Muscle of back (tissue), 11 donors: ENCODE data around the gene ST6GALNAC6. TPM values are rescaled to one million over a fixed set of nuclear protein-coding genes. Genes with fewer than 3 reads are reported as not detected.

Experiments
- DNase-seq, 3 donors: peaks; one replicate each; pipeline versions ENCODE4 v3.0.0 to v3.0.0-alpha.2; 2013
- polyA plus RNA-seq, 10 donors: library from polyadenylated mRNA; unstranded; fragments of 120-200 nt; gene quantifications; one replicate each; pipeline ENCODE4 v1.2.1, GENCODE V29; 2013; ENCODE audit not compliant: insufficient read length in 10 of 10

Gene ST6GALNAC6
- polyA plus RNA-seq, 10 donors = 40.4 to 58.5 (median 46.6) TPM

- DNase-seq = no peak
These were observed 36.4 kb upstream of the ST6GALNAC6 start for GRCh38 chr9:127935765-127936221.

- DNase-seq = no peak
These were observed 35.6 kb upstream of the ST6GALNAC6 start for GRCh38 chr9:127934986-127935385.

- no peak for DNase-seq
These were observed 34.8 kb upstream of the ST6GALNAC6 start for GRCh38 chr9:127934248-127934647.

- no peak for DNase-seq
These were observed 31.9 kb upstream of the ST6GALNAC6 start for GRCh38 chr9:127931092-127931881.

- peak; percentile 61 to 94 (median 86) for DNase-seq
These were observed 31.1 kb upstream of the ST6GALNAC6 start, which contains the start of gene PIP5KL1 for GRCh38 chr9:127930231-127931091. PIP5KL1 (minus strand) TSS chr9:127930777; CDS start chr9:127930752, 25 bp downstream.

- DNase-seq = no peak
These were observed 30.2 kb upstream of the ST6GALNAC6 start for GRCh38 chr9:127929625-127929979.

- no peak for DNase-seq
These were observed 29.5 kb upstream of the ST6GALNAC6 start for GRCh38 chr9:127928676-127929624.

GRCh38 chr9:127927988-127928675, 28.7 kb upstream of the ST6GALNAC6 start:
- no peak for DNase-seq

GRCh38 chr9:127927201-127927987, 28.0 kb upstream of the ST6GALNAC6 start:
- DNase-seq = no peak

GRCh38 chr9:127926906-127927200, 27.4 kb upstream of the ST6GALNAC6 start:
- DNase-seq = no peak

GRCh38 chr9:127925959-127926905, 26.8 kb upstream of the ST6GALNAC6 start:
- no peak for DNase-seq

GRCh38 chr9:127924736-127925444, 25.5 kb upstream of the ST6GALNAC6 start:
- no peak for DNase-seq

GRCh38 chr9:127923771-127924170, 24.4 kb upstream of the ST6GALNAC6 start:
- peak in 1 of 3 donors; percentile 83 for DNase-seq

GRCh38 chr9:127923046-127923445, 23.6 kb upstream of the ST6GALNAC6 start:
- no peak for DNase-seq

- peak in 1 of 3 donors; percentile 79 for DNase-seq
These were observed 22.2 kb upstream of the ST6GALNAC6 start for GRCh38 chr9:127921557-127922120.

GRCh38 chr9:127920794-127921193, 21.4 kb upstream of the ST6GALNAC6 start:
- no peak for DNase-seq

GRCh38 chr9:127919253-127919815, 19.9 kb upstream of the ST6GALNAC6 start:
- peak in 2 of 3 donors; percentile 58 to 95 for DNase-seq
